H4 (cell line): ENCODE measurements around the gene POFUT1. TPM values are rescaled to one million over a fixed set of nuclear protein-coding genes. Genes with fewer than 3 reads are reported as not detected.
"Not testable (repeated sequence)": the region's sequence is repeated elsewhere in the genome, so short reads cannot be mapped to it uniquely, and the experiment has no call there.

Experiments used
- DNase-seq: peaks from one replicate; pipeline ENCODE4 v3.0.0-alpha.2; 2015; ENCODE audit warnings: low spot score
- total RNA-seq: library from RNA; depleted of rRNA; stranded (reverse); fragments of >200 nt; shearing (Covaris generic); gene quantifications from 2 replicates; pipeline ENCODE4 v1.2.3, GENCODE V29; 2014; rRNA removed

Gene POFUT1
- 51.5 and 51.6 TPM in 2 replicates for total RNA-seq

DNA sequence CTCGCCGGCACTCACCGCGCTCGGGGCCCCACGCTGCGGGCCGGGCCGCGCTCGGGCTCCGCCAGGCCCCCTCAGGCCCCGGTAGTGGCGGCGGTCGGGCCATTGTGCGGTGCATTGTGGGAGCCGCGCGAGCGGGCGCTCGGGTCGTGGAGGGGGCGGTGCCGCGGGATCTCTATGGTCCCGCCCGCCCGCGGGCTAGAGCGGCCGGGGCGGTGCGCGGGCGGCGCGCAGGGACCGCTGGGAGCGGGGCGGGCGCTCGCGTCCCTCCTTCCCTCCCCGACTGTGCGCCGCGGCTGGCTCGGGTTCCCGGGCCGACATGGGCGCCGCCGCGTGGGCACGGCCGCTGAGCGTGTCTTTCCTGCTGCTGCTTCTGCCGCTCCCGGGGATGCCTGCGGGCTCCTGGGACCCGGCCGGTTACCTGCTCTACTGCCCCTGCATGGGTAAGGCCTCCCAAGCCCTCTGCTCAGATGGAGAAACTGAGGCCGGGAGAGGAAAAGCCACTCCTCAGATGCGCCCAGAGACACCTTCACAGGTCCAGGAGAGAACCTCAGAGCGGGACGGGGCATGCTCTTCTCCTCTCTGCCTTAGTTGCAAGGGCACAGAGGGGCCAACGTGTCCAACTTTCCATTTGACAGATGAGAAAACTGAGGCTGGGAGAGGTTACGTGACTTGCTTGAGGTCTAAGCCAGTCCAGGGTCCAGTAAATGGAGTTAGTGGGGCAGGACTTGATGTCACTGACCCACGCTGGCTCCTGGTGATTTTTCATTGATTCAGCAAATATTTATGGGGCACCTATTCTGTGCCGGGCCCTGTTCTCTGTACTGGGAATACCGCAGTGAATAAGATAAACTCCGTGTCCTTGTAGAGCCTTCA, at the start of gene POFUT1, which contains the start of gene PLAGL2:
TSS of gene POFUT1 (plus strand) at position 255 of the 873 bp plus-strand sequence. CDS start at position 317, 62 bp downstream.
TSS of gene PLAGL2 (minus strand) at position 118 of the 873 bp plus-strand sequence. CDS start 5,565 bp downstream, outside the sequence.
- DNase-seq: peak; percentile 61

DNA sequence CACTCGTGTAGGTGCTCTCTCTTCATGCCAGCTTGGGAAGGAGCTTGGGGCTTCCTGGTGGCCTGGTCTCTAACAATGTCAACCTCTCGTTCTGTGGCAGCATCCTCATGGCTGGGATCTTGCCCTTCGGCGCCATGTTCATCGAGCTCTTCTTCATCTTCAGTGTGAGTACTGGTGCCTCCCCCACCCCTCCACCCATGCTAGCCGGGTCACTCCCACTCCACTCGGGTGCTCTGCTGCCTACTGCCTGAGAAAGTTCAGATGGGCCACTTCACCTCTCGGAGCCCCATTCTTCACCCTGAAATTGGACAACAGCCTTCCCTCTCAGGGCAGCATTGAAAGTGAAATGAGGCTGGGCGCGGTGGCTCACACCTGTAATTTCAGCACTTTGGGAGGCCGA, 49.3 kb upstream of the POFUT1 start:
- DNase-seq: no peak

DNA sequence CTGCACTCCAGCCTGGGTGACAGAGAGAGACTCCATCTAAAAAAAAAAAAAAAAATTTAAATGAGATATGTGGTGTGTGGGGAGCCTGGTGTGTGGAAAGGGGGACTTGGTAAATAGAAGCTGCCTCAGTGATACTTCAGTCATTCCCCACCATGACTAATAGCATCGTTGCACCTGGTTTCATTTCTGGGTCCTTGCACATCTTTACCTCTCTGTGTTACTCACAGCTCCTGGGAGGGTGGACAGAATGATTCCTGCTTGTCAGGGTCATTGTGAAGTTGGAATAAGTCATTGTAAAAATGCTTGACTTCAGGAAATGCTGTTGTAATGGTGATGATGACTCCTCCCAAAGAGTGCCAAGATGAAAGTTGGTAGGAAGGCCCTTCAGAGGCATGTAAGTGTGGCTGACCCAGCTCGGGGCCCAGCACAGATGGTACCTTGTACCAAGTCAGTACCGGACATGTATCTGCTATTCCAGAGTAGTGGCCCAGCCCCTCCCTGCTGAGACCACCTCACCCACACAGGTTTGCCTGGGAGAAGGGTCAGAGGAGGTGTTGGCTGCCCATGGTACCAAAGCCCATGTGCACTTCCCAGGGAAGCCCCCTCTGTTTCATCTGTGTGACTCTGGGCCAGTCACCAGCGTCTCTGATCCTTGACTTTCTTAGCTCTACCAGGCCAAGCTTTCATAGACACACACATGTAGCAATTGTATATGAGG, 48.6 kb upstream of the POFUT1 start:
- DNase-seq: no peak

- no peak for DNase-seq
Observed at GRCh38 chr20:32159766-32160221, 47.9 kb upstream of the POFUT1 start.

DNA sequence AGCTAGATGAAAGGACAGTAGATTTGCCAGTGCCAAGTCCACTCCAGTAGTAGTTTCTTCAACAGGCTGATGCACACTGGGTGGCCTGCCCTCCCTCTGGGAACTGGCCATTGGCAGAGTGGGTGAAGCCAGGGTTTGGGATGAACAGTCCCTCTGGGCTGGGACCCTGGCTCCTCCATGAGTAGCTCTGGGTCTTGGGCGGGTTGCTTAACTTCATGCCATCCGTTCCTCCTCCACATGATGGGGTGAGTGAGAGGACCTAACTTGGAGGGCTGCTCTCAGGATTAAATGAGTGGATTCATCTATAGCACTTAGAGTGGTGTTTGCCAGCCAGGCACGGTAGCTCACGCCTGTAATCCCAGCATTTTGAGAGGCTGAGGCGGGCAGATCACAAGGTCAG, 47.3 kb upstream of the POFUT1 start:
- no peak for DNase-seq

GRCh38 chr20:32162351-32162750, 45.3 kb upstream of the POFUT1 start:
- DNase-seq: no peak

GRCh38 chr20:32163951-32164350, 43.7 kb upstream of the POFUT1 start:
- DNase-seq: no peak

- no peak for DNase-seq
Observed at GRCh38 chr20:32164984-32165735, 42.5 kb upstream of the POFUT1 start.

- DNase-seq: no peak
Observed at GRCh38 chr20:32165836-32166545, 41.7 kb upstream of the POFUT1 start.

GRCh38 chr20:32167552-32167951, 40.1 kb upstream of the POFUT1 start:
- DNase-seq: no peak

DNA sequence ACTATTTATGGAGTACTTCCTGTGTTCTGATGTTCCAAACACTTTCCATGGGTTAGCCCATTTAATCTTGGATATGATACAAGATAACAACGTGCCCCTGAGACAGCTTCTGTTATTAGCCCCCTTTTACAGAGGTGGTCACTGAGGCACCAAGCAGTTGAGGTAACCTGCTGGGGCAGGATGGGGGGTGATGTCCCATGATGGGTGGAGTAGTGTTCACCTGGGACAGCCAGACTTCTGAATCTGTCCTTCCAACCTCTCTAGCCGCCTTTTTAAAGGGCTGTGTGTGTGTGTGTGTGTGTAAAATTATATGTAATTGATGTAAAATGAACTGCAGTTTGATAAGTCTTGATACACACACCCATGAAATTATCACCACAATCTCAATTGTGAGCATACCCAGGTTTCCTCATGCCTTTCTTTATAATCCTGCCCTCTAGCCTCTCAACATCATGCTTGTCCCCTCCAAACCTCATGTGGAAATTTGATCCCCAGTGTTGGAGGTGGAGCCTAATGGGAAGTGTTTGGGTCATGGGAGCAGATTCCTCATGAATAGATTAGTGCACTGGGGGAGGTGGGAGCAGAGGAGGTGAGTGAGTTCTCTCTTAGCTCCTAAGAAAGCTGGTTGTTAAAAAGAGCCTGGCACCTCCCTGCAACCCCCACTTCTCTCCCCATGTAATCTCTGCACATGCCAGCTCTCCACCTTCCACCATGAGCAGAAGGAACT, 39.3 kb upstream of the POFUT1 start:
- peak; percentile 30 for DNase-seq

DNA sequence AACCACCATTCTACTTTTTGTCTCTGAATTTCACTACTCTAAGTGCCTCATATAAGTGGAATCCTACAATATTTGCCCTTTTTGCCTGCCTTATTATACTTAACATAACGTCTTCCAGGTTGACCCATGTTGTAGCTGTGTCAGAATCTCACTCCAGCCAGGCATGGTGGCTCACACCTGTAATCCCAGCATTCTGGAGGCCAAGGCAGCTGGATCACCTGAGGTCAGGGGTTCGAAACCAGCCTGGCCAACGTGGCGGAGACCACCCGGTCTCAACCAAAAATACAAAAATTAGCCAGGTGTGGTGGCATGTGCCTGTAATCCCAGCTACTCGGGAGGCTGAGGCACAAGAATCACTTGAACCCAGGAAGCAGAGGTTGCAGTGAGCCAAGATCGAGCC, 30.0 kb upstream of the POFUT1 start:
- not testable (repeated sequence) for DNase-seq

DNA sequence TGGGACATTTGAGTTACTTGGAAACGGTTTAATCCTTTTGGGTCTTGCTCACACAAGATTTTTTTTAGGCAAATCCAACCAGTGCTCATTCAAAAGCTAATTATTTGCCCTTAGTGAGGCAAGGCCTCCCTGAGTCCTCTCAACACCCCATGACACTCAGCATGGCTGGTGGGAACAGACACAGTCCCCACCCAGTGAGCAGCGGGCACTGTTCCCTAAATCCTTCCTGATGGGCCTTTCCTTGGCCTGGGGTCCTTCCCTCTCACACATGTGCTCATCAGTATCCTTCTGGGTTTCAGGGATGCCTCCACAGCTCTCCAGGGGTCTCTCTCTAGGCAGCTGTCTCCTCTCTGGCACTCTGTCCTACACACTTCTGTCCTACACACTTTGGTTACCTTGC, 28.2 kb upstream of the POFUT1 start:
- DNase-seq: no peak

GRCh38 chr20:32179934-32180333, 27.7 kb upstream of the POFUT1 start:
- no peak for DNase-seq

DNA sequence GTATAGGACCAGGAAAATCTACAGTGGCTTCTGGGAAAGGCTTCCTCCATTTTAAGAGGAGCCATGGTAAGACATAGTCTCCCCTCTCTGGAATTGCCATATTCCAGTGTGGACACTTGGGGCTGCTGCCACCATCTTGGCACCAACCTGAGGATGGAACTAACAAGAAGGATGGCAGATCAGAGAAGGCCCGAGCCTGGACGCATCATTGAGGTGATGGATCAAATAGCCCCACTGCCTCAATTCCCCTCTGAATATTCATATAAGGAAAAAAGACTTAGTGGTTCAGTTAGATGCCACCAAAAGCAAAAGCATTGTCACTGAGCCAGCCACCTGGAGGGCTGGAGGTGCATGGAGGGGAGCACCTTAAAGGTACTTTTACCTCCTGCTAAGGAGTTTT, 26.1 kb upstream of the POFUT1 start:
- DNase-seq: no peak

GRCh38 chr20:32183947-32184635, 23.6 kb upstream of the POFUT1 start:
- no peak for DNase-seq

DNA sequence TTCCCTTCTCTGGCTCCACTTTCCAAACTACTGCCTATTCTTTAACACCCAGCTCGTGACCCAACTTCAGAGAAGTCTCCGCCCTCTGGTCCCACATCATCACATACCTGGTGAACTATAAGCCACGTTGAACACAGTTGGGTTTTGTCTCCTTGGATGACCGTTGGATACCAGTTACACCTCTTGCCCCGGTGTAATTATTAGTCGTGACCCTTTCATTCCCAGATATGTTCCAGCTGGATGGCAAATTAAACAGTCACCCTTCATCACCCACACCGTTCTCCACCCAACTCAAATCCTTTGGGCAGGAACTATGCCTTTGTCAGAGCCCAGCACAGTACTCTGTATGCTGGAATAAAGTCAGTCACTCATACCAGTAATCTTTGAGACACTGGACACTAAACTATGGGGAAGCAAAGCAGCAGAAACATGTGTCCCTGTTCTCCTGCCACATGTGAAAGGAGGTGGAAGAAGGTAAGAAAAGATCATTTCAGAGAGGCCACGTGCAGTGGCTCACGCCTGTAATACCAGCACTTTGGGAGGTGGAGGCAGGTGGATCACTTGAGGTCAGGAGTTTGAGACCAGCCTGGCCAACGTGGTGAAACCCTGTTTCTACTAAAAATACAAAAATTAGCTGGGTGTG, 22.6 kb upstream of the POFUT1 start:
- no peak for DNase-seq

GRCh38 chr20:32186506-32186905, 21.2 kb upstream of the POFUT1 start:
- no peak for DNase-seq

DNA sequence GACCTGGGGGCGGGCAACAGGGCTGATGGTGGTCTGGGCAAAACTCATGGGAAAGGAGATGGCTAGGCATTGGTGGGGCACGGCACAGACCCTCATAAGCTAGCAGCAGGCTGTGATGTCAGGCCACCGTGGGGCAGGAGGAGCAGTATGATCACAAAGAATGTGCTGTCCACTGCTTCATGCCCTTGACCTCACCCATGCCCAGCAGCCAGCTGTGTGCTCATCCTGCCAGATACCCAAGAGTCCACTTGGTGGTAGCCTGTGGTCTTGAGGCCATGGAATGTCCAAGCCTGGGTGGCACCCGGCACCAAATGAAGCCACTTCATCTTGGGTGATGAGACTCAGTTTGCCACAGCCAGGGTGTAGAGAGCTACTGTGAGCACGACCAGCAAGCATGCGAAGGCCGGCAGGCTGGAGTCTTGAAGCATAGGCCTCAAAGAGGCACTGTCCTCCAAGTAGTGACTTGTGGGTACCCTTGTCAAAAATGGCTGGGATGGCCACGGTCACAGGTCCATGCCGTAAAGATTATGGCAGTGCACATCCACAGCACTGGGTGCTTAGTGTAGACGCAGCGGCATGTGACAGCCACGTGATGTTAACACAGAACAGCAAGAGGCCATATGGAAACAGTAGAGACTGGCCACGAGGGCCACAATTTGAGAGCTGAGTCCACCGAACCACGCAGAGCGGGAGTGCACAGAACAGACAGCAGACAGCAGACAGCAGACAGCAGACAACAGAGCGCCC, 19.1 kb upstream of the POFUT1 start:
- DNase-seq: no peak
